Esophagus squamous epithelium (tissue), 4 donors: ENCODE results near the gene AR.

Source experiments
- POLR2A ChIP-seq, 4 donors: fragments of 450-650 bp; IDR thresholded peaks; one replicate each; pipeline ENCODE4 v1.6.1; 2017; ENCODE audit warnings: antibody characterized with exemption in 4 of 4, mild to moderate bottlenecking in 4 of 4, moderate library complexity in 3 of 4
- TF ChIP-seq, protein P1 (sequence below), 6 experiments: fragments of 450-650 bp in 4 of 6; fragments of 200-600 bp in 2 of 6; sonication (generic) in 2 of 6; IDR thresholded peaks; one replicate each; pipeline ENCODE4 v1.5.1; 2016 to 2019; ENCODE audit warnings: antibody characterized with exemption in 6 of 6, mild to moderate bottlenecking in 4 of 6, moderate library complexity in 4 of 6

DNA sequence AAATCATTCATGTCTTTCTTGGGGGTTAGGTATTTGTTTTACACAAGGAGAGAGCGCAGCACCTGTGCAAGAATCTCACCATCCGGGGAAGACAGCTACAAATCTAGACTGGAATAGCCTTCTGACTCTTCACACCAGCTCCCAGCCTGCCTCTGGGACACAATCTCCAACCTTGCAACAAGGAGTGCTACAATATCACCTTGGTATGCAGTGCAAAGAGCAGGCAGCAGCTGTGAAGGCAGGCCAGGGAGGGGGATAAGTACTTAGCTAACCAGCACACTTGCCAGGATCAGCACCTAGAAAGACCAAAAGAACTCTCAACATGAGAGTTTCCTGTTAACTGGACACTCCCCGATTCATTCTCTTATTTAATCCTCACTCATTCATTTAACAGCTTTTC, 235.3 kb downstream of the AR start:
- TF ChIP-seq, protein P1, sequence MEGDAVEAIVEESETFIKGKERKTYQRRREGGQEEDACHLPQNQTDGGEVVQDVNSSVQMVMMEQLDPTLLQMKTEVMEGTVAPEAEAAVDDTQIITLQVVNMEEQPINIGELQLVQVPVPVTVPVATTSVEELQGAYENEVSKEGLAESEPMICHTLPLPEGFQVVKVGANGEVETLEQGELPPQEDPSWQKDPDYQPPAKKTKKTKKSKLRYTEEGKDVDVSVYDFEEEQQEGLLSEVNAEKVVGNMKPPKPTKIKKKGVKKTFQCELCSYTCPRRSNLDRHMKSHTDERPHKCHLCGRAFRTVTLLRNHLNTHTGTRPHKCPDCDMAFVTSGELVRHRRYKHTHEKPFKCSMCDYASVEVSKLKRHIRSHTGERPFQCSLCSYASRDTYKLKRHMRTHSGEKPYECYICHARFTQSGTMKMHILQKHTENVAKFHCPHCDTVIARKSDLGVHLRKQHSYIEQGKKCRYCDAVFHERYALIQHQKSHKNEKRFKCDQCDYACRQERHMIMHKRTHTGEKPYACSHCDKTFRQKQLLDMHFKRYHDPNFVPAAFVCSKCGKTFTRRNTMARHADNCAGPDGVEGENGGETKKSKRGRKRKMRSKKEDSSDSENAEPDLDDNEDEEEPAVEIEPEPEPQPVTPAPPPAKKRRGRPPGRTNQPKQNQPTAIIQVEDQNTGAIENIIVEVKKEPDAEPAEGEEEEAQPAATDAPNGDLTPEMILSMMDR (IDR thresholded peaks at IDR 0.05), result no peak
- no peak for TF ChIP-seq POLR2A (IDR thresholded peaks at IDR 0.05)
